ENCODE results near the gene PDCD4. TPM values are rescaled to one million over a fixed set of nuclear protein-coding genes. Genes with fewer than 3 reads are reported as not detected.
A peak's percentile ranks its signal among the peaks of the same experiment; 100 is the strongest.

The PDCD4 gene
- total RNA-seq, 1 donor from 2014 or later, result 77.9 TPM

- no peak for FAIRE-seq
- DNase-seq (ENCODE audit: low read depth), result no peak
- no peaks in the 10 kb centered on the region for H3K27me3 ChIP-seq (ENCODE audit: control insufficient read depth, insufficient read depth, low read length)
- peaks cover 12% of the 10 kb centered on the region for H3K36me3 ChIP-seq (ENCODE audit: control insufficient read depth, insufficient read depth, low read length)
- no peak overlapping the region for H3K4me3 ChIP-seq (ENCODE audit: low read depth, low read length)
- no peak for TF ChIP-seq CTCF (IDR thresholded peaks at IDR 0.05; ENCODE audit: insufficient read depth, low read length, severe bottlenecking)
Measured at GRCh38 chr10:110883924-110884323, 12.2 kb downstream of the PDCD4 start.

GRCh38 chr10:110885932-110886674 is 14.4 kb downstream of the PDCD4 start:
- H3K27me3 ChIP-seq (ENCODE audit: control insufficient read depth, insufficient read depth, low read length), result no peaks in the 10 kb centered on the region
- H3K4me3 ChIP-seq (ENCODE audit: low read depth, low read length), result no peak overlapping the region
- peaks cover 10% of the 10 kb centered on the region for H3K36me3 ChIP-seq (ENCODE audit: control insufficient read depth, insufficient read depth, low read length)
- FAIRE-seq, result no peak
- DNase-seq (ENCODE audit: low read depth), result no peak
- TF ChIP-seq CTCF (IDR thresholded peaks at IDR 0.05; ENCODE audit: insufficient read depth, low read length, severe bottlenecking), result no peak

- no peak for TF ChIP-seq CTCF (IDR thresholded peaks at IDR 0.05; ENCODE audit: insufficient read depth, low read length, severe bottlenecking)
- peaks cover 8% of the 10 kb centered on the region for H3K36me3 ChIP-seq (ENCODE audit: control insufficient read depth, insufficient read depth, low read length)
- FAIRE-seq, result no peak
Measured at GRCh38 chr10:110887560-110887959, 15.8 kb downstream of the PDCD4 start.

GRCh38 chr10:110892602-110893288 is 21.0 kb downstream of the PDCD4 start:
- H3K4me3 ChIP-seq (ENCODE audit: low read depth, low read length), result no peak overlapping the region
- H3K36me3 ChIP-seq (ENCODE audit: control insufficient read depth, insufficient read depth, low read length), result peaks cover 11% of the 10 kb centered on the region
- DNase-seq (ENCODE audit: low read depth) (no peak), FAIRE-seq (no peak)
- TF ChIP-seq CTCF (IDR thresholded peaks at IDR 0.05; ENCODE audit: insufficient read depth, low read length, severe bottlenecking), result no peak
- H3K27me3 ChIP-seq (ENCODE audit: control insufficient read depth, insufficient read depth, low read length), result no peaks in the 10 kb centered on the region

More at GRCh38 chr10:110887560-110887959, 15.8 kb downstream of the PDCD4 start:
- no peaks in the 10 kb centered on the region for H3K27me3 ChIP-seq (ENCODE audit: control insufficient read depth, insufficient read depth, low read length)
- DNase-seq (ENCODE audit: low read depth), result no peak
- H3K4me3 ChIP-seq (ENCODE audit: low read depth, low read length), result no peak overlapping the region

- peak; percentile 64 for DNase-seq (ENCODE audit: low read depth)
- peaks cover 10% of the 10 kb centered on the region for H3K36me3 ChIP-seq (ENCODE audit: control insufficient read depth, insufficient read depth, low read length)
- no peaks in the 10 kb centered on the region for H3K27me3 ChIP-seq (ENCODE audit: control insufficient read depth, insufficient read depth, low read length)
- peak; percentile 37 for TF ChIP-seq CTCF (IDR thresholded peaks at IDR 0.05; ENCODE audit: insufficient read depth, low read length, severe bottlenecking)
- no peak overlapping the region for H3K4me3 ChIP-seq (ENCODE audit: low read depth, low read length)
- no peak for FAIRE-seq
Measured at GRCh38 chr10:110893559-110894179, 21.9 kb downstream of the PDCD4 start.

Measured in bronchial epithelial cell (primary cell).